ENCODE data around the gene CYFIP1. TPM values are rescaled to one million over a fixed set of nuclear protein-coding genes. Genes with fewer than 3 reads are reported as not detected.

Gene CYFIP1
- total and polyA plus RNA-seq, 2 of the 8 experiments (the other 6 are each of a cell fraction or from before 2014, with no cell fraction given): 38.6 to 81.7 TPM

DNA sequence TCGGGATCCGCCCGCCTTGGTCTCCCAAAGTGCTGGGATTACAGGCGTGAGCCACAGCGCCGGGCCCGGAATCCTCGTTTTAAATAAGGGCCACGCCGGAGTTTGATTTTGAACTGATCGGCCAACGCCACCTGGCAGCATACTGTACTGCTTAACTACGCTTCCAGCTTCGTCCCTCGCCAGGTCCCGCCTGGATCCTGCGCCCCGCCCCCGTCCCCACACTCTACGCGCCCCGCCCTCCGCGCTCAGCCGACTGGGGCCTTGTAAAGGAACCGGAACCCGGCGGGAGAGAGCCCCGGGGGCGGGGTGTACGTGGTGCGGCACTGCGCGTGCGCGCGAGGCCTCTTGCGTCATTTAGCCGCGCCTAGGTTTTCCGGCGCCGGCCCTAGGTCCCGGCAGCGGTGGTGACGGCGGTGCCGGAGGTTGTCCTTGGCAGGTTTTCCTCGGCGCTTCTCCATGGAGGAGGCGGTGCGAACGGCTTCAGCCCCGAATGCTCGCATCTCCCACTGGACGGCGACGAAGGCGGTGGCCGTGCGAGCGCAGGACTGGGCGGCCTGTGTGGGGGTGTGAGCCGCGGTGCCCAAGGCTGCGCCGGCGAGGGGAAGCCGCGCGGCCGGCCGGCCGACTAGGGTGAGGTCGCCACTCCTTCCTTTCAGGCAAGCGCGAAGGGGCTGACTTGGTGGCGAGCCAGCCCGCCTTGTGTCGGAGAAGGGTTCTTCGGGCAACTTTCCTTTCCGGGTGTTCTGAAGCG lies 141.7 kb downstream of the CYFIP1 start, which contains the start of gene NIPA2:
NIPA2 (plus strand) TSS at position 375 of the 751 bp plus-strand sequence. CDS start 13,066 bp downstream, outside the sequence.
- H3K36me3 ChIP-seq (ENCODE audit: control insufficient read depth in 2 of 4, insufficient read depth in 4 of 4, low read length in 3 of 4): no peaks in the 10 kb centered on the region; a peak in 1 of 8 replicates
- no peak for TF ChIP-seq TEAD4 (IDR thresholded peaks at IDR 0.05; ENCODE audit: low read depth, low read length)
- TF ChIP-seq, protein P1, sequence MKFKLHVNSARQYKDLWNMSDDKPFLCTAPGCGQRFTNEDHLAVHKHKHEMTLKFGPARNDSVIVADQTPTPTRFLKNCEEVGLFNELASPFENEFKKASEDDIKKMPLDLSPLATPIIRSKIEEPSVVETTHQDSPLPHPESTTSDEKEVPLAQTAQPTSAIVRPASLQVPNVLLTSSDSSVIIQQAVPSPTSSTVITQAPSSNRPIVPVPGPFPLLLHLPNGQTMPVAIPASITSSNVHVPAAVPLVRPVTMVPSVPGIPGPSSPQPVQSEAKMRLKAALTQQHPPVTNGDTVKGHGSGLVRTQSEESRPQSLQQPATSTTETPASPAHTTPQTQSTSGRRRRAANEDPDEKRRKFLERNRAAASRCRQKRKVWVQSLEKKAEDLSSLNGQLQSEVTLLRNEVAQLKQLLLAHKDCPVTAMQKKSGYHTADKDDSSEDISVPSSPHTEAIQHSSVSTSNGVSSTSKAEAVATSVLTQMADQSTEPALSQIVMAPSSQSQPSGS (IDR thresholded peaks at IDR 0.05; ENCODE audit: low read length): no peak
- no peak for TF ChIP-seq SUZ12 (IDR thresholded peaks at IDR 0.05; ENCODE audit: low read length)
- TF ChIP-seq NRF1 (IDR thresholded peaks at IDR 0.05; ENCODE audit: low read depth, low read length): peak; percentile 92
- no peak for TF ChIP-seq FOSL1 (IDR thresholded peaks at IDR 0.05; ENCODE audit: insufficient read depth, low read depth, low read length)
- no peak for TF ChIP-seq BRCA1 (IDR thresholded peaks at IDR 0.05; ENCODE audit: low read depth, low read length)
- TF ChIP-seq ZNF274 (IDR thresholded peaks at IDR 0.05; ENCODE audit: borderline replicate concordance, extremely low read depth, low read length): no peak
- TF ChIP-seq, protein P2, sequence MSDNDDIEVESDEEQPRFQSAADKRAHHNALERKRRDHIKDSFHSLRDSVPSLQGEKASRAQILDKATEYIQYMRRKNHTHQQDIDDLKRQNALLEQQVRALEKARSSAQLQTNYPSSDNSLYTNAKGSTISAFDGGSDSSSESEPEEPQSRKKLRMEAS (IDR thresholded peaks at IDR 0.05): peak; percentile 70

More for the DNA sequence above, 141.7 kb downstream of the CYFIP1 start, which contains the start of gene NIPA2:
- Histone ChIP-seq H3K9ac (replicated peaks in 1 of 4; ENCODE audit: extremely low read depth in 1 of 4, low read depth in 3 of 4, low read length in 3 of 4) (peak within 1 kb of the TSS; percentile 85 to 98 (median 94)), H4K91ac (replicated peaks; ENCODE audit: insufficient read length, low read length) (peak within 1 kb of the TSS; percentile 81), H4K8ac (ENCODE audit: extremely low read depth, insufficient read depth, low read length) (peak within 1 kb of the TSS; percentile 98), H2BK12ac (ENCODE audit: low read depth, low read length) (no peak within 1 kb of the TSS), H3K14ac (ENCODE audit: insufficient read length) (no peak within 1 kb of the TSS), H3K4ac (replicated peaks; ENCODE audit: insufficient read length, low read depth, low read length) (peak within 1 kb of the TSS; percentile 38), H3K23ac (ENCODE audit: insufficient read length) (no peak within 1 kb of the TSS), H3K4me1 (replicated peaks in 1 of 4; ENCODE audit: control insufficient read depth in 3 of 4, insufficient read depth in 4 of 4, low read length in 3 of 4) (peaks cover 0 to 4% (median 3%) of the 10 kb centered on the region in 4 experiments; a peak in 3 of 7 replicates), H2BK5ac (ENCODE audit: low read depth, low read length) (peak within 1 kb of the TSS; percentile 95), H2AFZ (ENCODE audit: low read length) (no peak within 1 kb of the TSS), H2AK5ac (ENCODE audit: low read depth, low read length) (no peak within 1 kb of the TSS), H3K18ac (ENCODE audit: extremely low read depth, low read length) (peak within 1 kb of the TSS; percentile 90; the same call in 1 of the 2 replicates), H2BK15ac (ENCODE audit: low read length) (no peak within 1 kb of the TSS), H3K9me3 (ENCODE audit: insufficient read depth in 2 of 2, low read depth in 1 of 2, low read length in 1 of 2) (no peaks in the 10 kb centered on the region), H4K5ac (ENCODE audit: insufficient read length, low read depth, low read length) (peak within 1 kb of the TSS; percentile 89), H4K20me1 (replicated peaks in 1 of 2; ENCODE audit: control insufficient read depth in 1 of 2, insufficient read depth in 2 of 2, low read length in 2 of 2) (peaks cover 0 to 3% of the 10 kb centered on the region in 2 experiments), H3K23me2 (ENCODE audit: low read depth, low read length) (0 out of 2 replicates have a peak, but pooled peaks cover 5% of the 10 kb centered on the region), H2BK120ac (replicated peaks; ENCODE audit: low read depth, low read length) (peak within 1 kb of the TSS; percentile 72), H3K4me3 (ENCODE audit: extremely low read depth in 1 of 4, insufficient read depth in 2 of 4, low read depth in 3 of 4, low read length in 4 of 4) (peak within 1 kb of the TSS; percentile 68 to 99 (median 96)), H3K79me1 (ENCODE audit: low read depth, low read length) (no peaks in the 10 kb centered on the region; the same call in 1 of the 2 replicates), H3K4me2 (ENCODE audit: insufficient read depth in 1 of 2, low read depth in 2 of 2, low read length in 2 of 2) (peak within 1 kb of the TSS; percentile 82 to 91), H3K27ac (ENCODE audit: low read depth, low read length) (peak within 1 kb of the TSS; percentile 90), H2BK20ac (ENCODE audit: low read length) (0 out of 2 replicates have a peak within 1 kb of the TSS, but pooled peaks have one; percentile 32), H3K79me2 (ENCODE audit: control insufficient read depth in 1 of 2, insufficient read depth in 2 of 2, low read length in 2 of 2) (peaks cover 22 to 47% of the 10 kb centered on the region in 2 experiments), H3K56ac (replicated peaks; ENCODE audit: insufficient read length, low read depth, low read length) (peak within 1 kb of the TSS; percentile 86), H3K27me3 (replicated peaks in 1 of 4; ENCODE audit: control insufficient read depth in 3 of 4, extremely low read depth in 1 of 4, insufficient read depth in 3 of 4, low read length in 3 of 4) (no peaks in the 10 kb centered on the region; a peak in 1 of 7 replicates)
- DNase-seq (ENCODE audit: low read depth in 1 of 2, low spot score in 2 of 2): peak; percentile 93 to 100
- no peak for FAIRE-seq
- POLR2A ChIA-PET (ENCODE audit: partially characterized antibody): interaction anchor here (0.8 to 2.5 kb wide), 7 partner anchors 12 to 53 kb away, joined by 3 to 24 read pairs (median 5); partner anchors contain the start of gene NIPA1
- 0% methylated on average over 41 of the region's 83 CpGs; no CpG with 5 or more reads in 1 of the 2 experiments for WGBS, 2 experiments (ENCODE audit: extremely low coverage in 1 of 2, insufficient coverage in 1 of 2, insufficient read length in 1 of 2, insufficient replicate concordance in 2 of 2, low coverage in 1 of 2, low lambda C conversion rate in 2 of 2, missing lambda C conversion rate in 1 of 2)
- CTCF ChIA-PET (ENCODE audit: partially characterized antibody): interaction anchor here (0.8 kb wide), 1 partner anchor 114 kb away, joined by 3 read pairs; no protein-coding TSS in a partner anchor

Measured in H1 (cell line).